MM.1S (cell line): ENCODE results near the gene NEUROD4.
A peak's percentile ranks its signal among the peaks of the same experiment; 100 is the strongest.

ENCODE experiments used
- DNase-seq: peaks from one replicate; pipeline ENCODE4 v3.0.0-alpha.2; 2015
- H2AFZ ChIP-seq: fragments of 300-600 bp; sonication (generic); 2 replicates; pipeline ENCODE4 v1.6.0; 2016; ENCODE audit warnings: antibody characterized with exemption, low read length
- H3F3A ChIP-seq: fragments of 300-600 bp; sonication (generic); 2 replicates; pipeline ENCODE4 v1.6.1; 2016; ENCODE audit warnings: mild to moderate bottlenecking, antibody characterized with exemption, low read length, moderate library complexity, mixed read lengths; ENCODE audit not compliant: insufficient read depth
- H3K27ac ChIP-seq: fragments of 300-600 bp; sonication (generic); 2 replicates; pipeline ENCODE4 v1.5.1; 2016; ENCODE audit warnings: mild to moderate bottlenecking, low read length
- H3K27me3 ChIP-seq: fragments of 300-600 bp; sonication (generic); replicated peaks from 2 replicates; pipeline ENCODE4 v1.6.0; 2016; ENCODE audit warnings: low read length; ENCODE audit not compliant: insufficient read depth
- H3K36me3 ChIP-seq: fragments of 300-600 bp; sonication (generic); replicated peaks from 2 replicates; pipeline ENCODE4 v1.6.1; 2016; ENCODE audit warnings: mild to moderate bottlenecking, low read length, mixed read lengths; ENCODE audit not compliant: insufficient read depth
- H3K4me1 ChIP-seq: fragments of 300-600 bp; sonication (generic); 2 replicates; pipeline ENCODE4 v1.6.1; 2016; ENCODE audit warnings: low read length, mixed read lengths
- H3K4me2 ChIP-seq: fragments of 300-600 bp; sonication (generic); 2 replicates; pipeline ENCODE4 v1.6.0; 2016; ENCODE audit warnings: low read depth, low read length
- H3K4me3 ChIP-seq: fragments of 300-600 bp; sonication (generic); 2 replicates; pipeline ENCODE4 v1.5.1; 2016; ENCODE audit warnings: low read length, mixed read lengths
- H3K79me2 ChIP-seq: fragments of 300-600 bp; sonication (generic); 2 replicates; pipeline ENCODE4 v1.6.1; 2016; ENCODE audit warnings: mixed run types, low read length, mixed read lengths
- H3K9ac ChIP-seq: fragments of 300-600 bp; sonication (generic); 2 replicates; pipeline ENCODE4 v1.6.1; 2016; ENCODE audit warnings: low read length, mixed read lengths
- H3K9me2 ChIP-seq: fragments of 300-600 bp; sonication (generic); replicated peaks from 2 replicates; pipeline ENCODE4 v1.6.1; 2016; ENCODE audit warnings: mild to moderate bottlenecking, low read length, mixed read lengths; ENCODE audit not compliant: insufficient read depth
- H3K9me3 ChIP-seq: fragments of 300-600 bp; sonication (generic); replicated peaks from 2 replicates; pipeline ENCODE4 v1.6.1; 2016; ENCODE audit warnings: mild to moderate bottlenecking, low read length, mixed read lengths; ENCODE audit not compliant: insufficient read depth
- H4K20me1 ChIP-seq: fragments of 300-600 bp; sonication (generic); 2 replicates; pipeline ENCODE4 v1.6.1; 2016; ENCODE audit warnings: mild to moderate bottlenecking, low read length, moderate library complexity, mixed read lengths; ENCODE audit not compliant: insufficient read depth
- CTCF ChIP-seq: fragments of 300-600 bp; sonication (generic); IDR thresholded peaks from 2 replicates; pipeline ENCODE4 v1.5.1; 2016; ENCODE audit warnings: antibody characterized with exemption, low read length, mixed read lengths
- EZH2 ChIP-seq: fragments of 300-600 bp; sonication (generic); optimal IDR thresholded peaks from 2 replicates; pipeline ENCODE3; 2017; ENCODE audit warnings: low read depth, mild to moderate bottlenecking, antibody characterized with exemption, low read length, mixed read lengths
- EZH2phosphoT487 ChIP-seq: fragments of 300-600 bp; sonication (generic); IDR thresholded peaks from 2 replicates; pipeline ENCODE4 v1.6.1; 2018; ENCODE audit warnings: antibody characterized with exemption, low read length

The NEUROD4 gene

DNA sequence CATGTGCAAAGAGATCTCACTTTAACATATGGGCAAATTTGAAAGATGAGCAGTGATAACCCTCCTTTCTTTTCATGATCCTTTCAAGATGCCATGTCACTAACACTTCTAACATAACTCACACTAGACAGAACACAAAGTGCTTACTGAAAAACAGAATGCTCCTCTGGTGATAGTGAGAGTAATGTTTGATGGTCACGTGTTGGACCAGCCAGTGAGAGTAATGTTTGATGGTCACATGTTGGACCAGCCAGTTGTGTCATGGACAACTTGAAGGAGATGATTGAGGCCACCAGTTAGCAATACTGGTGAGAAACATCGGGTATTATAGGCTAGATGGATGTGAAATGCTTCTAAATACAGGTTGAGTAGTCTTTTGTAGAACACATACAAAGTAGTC is 5.7 kb downstream of the NEUROD4 start:
- H3K4me2 ChIP-seq, result no peak overlapping the region
- no peaks in the 10 kb centered on the region for H3K9me2 ChIP-seq
- no peak overlapping the region for H3K27ac ChIP-seq
- no peak overlapping the region for H3K9ac ChIP-seq
- 0 out of 2 replicates have a peak, but pooled peaks cover 3% of the 10 kb centered on the region for H3K4me1 ChIP-seq
- H3K79me2 ChIP-seq, result no peaks in the 10 kb centered on the region
- H3F3A ChIP-seq, result no peaks in the 10 kb centered on the region
- no peaks in the 10 kb centered on the region for H3K9me3 ChIP-seq
- H2AFZ ChIP-seq, result no peak overlapping the region
- H3K27me3 ChIP-seq, result no peaks in the 10 kb centered on the region
- DNase-seq, result no peak
- no peaks in the 10 kb centered on the region for H3K36me3 ChIP-seq
- H4K20me1 ChIP-seq, result no peaks in the 10 kb centered on the region
- no peak overlapping the region for H3K4me3 ChIP-seq
- no peak for TF ChIP-seq EZH2phosphoT487
- no peak for TF ChIP-seq EZH2
- TF ChIP-seq CTCF, result no peak

DNA sequence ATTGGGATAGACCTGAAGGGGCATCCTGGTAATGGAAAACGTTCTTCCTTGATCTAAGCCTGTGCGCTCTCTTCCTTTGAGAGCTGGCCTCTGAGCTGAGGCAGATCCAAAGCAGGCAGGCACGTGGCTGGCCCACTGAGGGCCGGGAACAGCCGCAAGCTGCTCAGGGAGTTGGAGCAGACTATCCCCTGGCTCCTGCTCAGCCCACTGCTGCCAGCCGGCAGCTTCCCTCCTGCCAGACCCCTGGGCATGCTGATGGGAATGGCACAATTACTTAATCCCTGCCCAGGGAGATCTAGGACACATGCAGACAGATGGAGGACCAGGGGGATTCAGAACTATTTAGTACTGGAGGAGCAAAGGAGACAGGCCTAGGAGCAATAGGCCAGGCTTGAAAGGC is 14.4 kb downstream of the NEUROD4 start:
- Histone ChIP-seq H3K79me2 (no peaks in the 10 kb centered on the region), H3K4me2 (no peak overlapping the region), H3K27me3 (no peaks in the 10 kb centered on the region), H3K27ac (no peak overlapping the region), H3K9ac (no peak overlapping the region), H3K9me2 (no peaks in the 10 kb centered on the region), H3K36me3 (no peaks in the 10 kb centered on the region), H3K4me3 (no peak overlapping the region), H4K20me1 (no peaks in the 10 kb centered on the region), H3K9me3 (no peaks in the 10 kb centered on the region), H2AFZ (no peak overlapping the region), H3F3A (no peaks in the 10 kb centered on the region), H3K4me1 (peaks cover 14% of the 10 kb centered on the region; the same call in 1 of the 2 replicates)
- no peak for DNase-seq
- TF ChIP-seq EZH2phosphoT487 (no peak), CTCF (no peak), EZH2 (no peak)

DNA sequence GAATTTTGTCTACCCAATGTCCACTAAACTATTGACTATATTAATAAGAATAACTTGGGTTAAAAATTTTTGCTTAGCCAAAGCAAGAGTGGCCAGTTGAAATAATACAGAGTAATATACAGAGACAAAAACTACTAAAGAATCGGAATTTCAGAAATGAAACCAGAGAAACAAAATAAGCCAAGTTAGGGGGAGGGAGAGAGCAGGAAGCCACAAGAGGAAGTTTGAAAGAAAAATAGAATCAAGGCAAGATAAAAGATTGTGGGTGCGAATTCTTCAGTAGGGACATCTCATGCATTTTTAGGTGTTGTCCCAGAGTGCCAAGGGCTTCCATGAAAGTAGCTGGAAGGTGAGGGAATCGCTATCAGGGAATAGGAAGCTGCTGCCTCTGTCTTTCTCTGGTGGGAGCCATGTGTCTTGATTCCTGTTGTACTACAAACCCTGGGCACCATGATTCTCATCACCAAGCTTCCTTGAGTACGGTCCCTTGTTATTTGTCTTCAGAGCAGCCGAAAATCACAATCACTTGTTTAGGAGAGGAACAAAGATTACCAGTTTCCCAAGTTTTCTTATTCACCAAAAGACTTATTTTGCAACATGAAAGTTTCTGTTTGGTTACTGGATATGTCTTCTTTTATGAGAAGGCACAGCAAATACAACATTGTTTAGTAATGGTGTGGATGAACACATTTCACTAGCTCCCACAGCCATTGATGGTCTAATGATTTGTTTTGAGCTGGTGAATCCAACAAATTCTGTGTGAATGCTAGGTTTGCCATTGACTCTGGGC is 16.7 kb downstream of the NEUROD4 start:
- H3K9me3 ChIP-seq, result no peaks in the 10 kb centered on the region
- H3K4me1 ChIP-seq, result peaks cover 14% of the 10 kb centered on the region; the same call in 1 of the 2 replicates
- no peaks in the 10 kb centered on the region for H3F3A ChIP-seq
- H3K9ac ChIP-seq, result no peak overlapping the region
- H3K27ac ChIP-seq, result no peak overlapping the region
- DNase-seq, result peak; percentile 9
- H3K36me3 ChIP-seq, result no peaks in the 10 kb centered on the region
- H4K20me1 ChIP-seq, result no peaks in the 10 kb centered on the region
- no peaks in the 10 kb centered on the region for H3K79me2 ChIP-seq
- no peak overlapping the region for H3K4me3 ChIP-seq
- H3K27me3 ChIP-seq, result no peaks in the 10 kb centered on the region
- peak overlapping the region; percentile 28; the same call in 1 of the 2 replicates for H2AFZ ChIP-seq
- no peak for TF ChIP-seq EZH2
- no peak for TF ChIP-seq CTCF
- TF ChIP-seq EZH2phosphoT487, result no peak
- H3K4me2 ChIP-seq, result peak overlapping the region; percentile 23
- H3K9me2 ChIP-seq, result no peaks in the 10 kb centered on the region
